Activated T-cell treated with anti-CD3 and anti-CD28 coated beads, Interleukin-2, amount 50 U/mL, for 72 hours (primary cell): ENCODE data around the gene CCDC8. TPM values are rescaled to one million over a fixed set of nuclear protein-coding genes. Genes with fewer than 3 reads are reported as not detected.

ENCODE experiments used
- ATAC-seq, 2 donors: fragments of 150-1000 bp; cut with Tn5 transposase; replicated peaks in 1 of 2; 2 replicates each; pipeline ENCODE4 v1.10.0; 2021; ENCODE audit warnings: moderate library complexity in 2 of 2, mild to moderate bottlenecking in 1 of 2
- DNase-seq, 2 donors: peaks; one replicate each; pipeline ENCODE4 v3.0.0; 2021 to 2022; ENCODE audit warnings: mixed read lengths in 1 of 2
- H3K27ac Mint-ChIP-seq: one replicate; pipeline ENCODE4 v1.8.0; 2022; ENCODE audit warnings: mild to moderate bottlenecking, moderate library complexity, mixed read lengths
- H3K27me3 Mint-ChIP-seq: one replicate; pipeline ENCODE4 v1.8.0; 2022; ENCODE audit warnings: low read depth, mixed read lengths
- H3K36me3 Mint-ChIP-seq, 2 donors: one replicate each; pipeline ENCODE4 v1.8.0; 2022; ENCODE audit warnings: mixed read lengths in 2 of 2, mild to moderate bottlenecking in 1 of 2; ENCODE audit not compliant: insufficient read depth in 2 of 2
- H3K4me1 Mint-ChIP-seq: one replicate; pipeline ENCODE4 v1.8.0; 2022; ENCODE audit warnings: low read depth, mixed read lengths
- H3K4me3 Mint-ChIP-seq, 2 donors: one replicate each; pipeline ENCODE4 v1.8.0; 2022; ENCODE audit warnings: mild to moderate bottlenecking in 2 of 2, mixed read lengths in 2 of 2, moderate library complexity in 2 of 2
- H3K9me3 Mint-ChIP-seq, 2 donors: one replicate each; pipeline ENCODE4 v1.8.0; 2022; ENCODE audit warnings: mixed read lengths in 2 of 2
- total RNA-seq, 2 donors: library from RNA; stranded (reverse); gene quantifications; one replicate each; pipeline ENCODE4 v1.2.3, GENCODE V29; 2022

CCDC8 gene, protein sequence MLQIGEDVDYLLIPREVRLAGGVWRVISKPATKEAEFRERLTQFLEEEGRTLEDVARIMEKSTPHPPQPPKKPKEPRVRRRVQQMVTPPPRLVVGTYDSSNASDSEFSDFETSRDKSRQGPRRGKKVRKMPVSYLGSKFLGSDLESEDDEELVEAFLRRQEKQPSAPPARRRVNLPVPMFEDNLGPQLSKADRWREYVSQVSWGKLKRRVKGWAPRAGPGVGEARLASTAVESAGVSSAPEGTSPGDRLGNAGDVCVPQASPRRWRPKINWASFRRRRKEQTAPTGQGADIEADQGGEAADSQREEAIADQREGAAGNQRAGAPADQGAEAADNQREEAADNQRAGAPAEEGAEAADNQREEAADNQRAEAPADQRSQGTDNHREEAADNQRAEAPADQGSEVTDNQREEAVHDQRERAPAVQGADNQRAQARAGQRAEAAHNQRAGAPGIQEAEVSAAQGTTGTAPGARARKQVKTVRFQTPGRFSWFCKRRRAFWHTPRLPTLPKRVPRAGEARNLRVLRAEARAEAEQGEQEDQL
- total RNA-seq: not detected

DNA sequence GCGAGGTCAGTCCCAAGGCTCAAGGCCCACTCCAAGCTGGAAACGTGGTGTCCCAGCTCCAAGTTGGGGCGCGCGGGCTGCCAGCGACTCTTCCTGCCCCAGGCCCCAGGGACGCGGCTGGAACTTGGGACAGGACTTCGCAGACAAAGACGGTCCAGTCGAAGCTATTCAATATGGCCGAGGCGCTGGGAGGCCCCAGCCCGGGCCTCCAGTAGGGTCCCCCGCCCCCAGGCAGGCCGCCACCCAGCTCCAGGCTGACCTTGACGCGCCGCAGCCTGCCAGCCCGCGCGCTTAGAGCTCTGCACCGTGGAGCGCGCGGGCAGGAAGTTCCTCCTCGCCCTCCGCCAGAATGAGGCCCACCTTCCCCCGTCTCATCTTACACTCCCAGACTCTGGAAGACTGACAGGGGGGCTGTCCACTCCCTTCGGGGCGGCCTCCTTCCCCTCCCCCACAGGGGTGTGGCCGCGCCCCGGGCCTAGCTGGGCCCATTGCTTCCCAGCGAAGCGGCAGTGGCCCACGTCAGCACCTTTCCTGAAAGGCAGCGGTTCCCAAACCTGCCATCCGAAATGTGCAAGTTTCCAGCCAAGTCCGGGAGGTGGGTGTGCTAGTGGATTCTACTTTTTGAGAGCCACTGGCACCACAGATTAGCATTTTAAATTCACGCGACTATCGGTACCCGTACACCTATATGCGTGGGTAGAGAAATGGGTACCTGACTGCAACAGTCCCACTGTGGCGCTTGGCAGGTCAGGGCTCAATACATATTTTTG lies at the start of gene CCDC8:
Gene CCDC8, minus strand, starts transcription at position 303 of the 770 bp plus-strand sequence. CDS start 754 bp downstream, outside the sequence.
- no peak for DNase-seq
- no peaks in the 10 kb centered on the region for H3K9me3 Mint-ChIP-seq
- peaks cover 74% of the 10 kb centered on the region for H3K27me3 Mint-ChIP-seq
- H3K27ac Mint-ChIP-seq: no peak within 1 kb of the TSS
- H3K4me1 Mint-ChIP-seq: peaks cover 28% of the 10 kb centered on the region
- no peak within 1 kb of the TSS for H3K4me3 Mint-ChIP-seq
- ATAC-seq: no peak
- no peaks in the 10 kb centered on the region for H3K36me3 Mint-ChIP-seq

DNA sequence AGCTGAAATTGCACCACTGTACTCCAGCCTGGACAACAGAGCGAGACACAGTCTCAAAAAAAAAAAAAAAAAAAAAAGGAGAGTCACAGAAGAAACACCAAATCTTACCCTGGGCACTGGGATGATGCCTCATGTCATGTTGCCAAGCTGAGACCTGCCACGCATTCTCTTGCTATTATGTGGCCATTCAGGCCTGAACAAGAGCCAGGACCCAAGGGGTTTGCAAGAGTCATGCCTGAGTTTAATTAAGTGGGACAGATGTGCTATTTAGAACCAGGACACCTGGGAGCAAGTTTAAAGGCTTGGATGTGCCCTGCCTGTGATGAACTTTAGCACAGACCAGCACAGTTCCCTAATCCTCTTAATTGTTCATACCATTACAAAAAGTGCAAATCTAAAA lies 48.2 kb upstream of the CCDC8 start:
- Mint-ChIP-seq H3K9me3 (no peaks in the 10 kb centered on the region), H3K27ac (no peak overlapping the region), H3K4me1 (peaks cover 2% of the 10 kb centered on the region), H3K27me3 (peaks cover 27% of the 10 kb centered on the region), H3K4me3 (no peak overlapping the region), H3K36me3 (no peaks in the 10 kb centered on the region)
- ATAC-seq (no peak), DNase-seq (no peak)

DNA sequence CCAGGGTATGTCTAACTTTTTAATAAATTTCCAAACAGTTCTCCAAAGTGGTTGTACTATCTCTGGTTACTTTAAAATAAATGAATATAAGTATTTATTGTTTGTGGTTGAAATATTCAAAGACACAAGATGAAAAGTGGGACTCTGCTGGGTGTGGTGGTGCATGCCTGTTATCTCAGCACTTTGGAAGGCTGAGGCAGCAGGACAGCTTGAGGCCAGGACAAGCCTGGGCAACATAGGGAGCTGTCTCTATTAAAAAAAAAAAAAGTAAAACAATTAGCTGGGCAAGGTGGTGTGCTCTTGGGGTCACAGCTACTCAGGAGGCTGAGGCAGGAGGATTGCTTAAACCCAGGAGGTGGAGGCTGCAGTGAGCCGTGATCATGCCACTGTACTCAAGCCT lies 47.6 kb upstream of the CCDC8 start:
- DNase-seq (no peak), ATAC-seq (no peak)
- Mint-ChIP-seq H3K4me1 (no peaks in the 10 kb centered on the region), H3K27ac (no peak overlapping the region), H3K36me3 (no peaks in the 10 kb centered on the region), H3K27me3 (peaks cover 30% of the 10 kb centered on the region), H3K9me3 (no peaks in the 10 kb centered on the region), H3K4me3 (no peak overlapping the region)

DNA sequence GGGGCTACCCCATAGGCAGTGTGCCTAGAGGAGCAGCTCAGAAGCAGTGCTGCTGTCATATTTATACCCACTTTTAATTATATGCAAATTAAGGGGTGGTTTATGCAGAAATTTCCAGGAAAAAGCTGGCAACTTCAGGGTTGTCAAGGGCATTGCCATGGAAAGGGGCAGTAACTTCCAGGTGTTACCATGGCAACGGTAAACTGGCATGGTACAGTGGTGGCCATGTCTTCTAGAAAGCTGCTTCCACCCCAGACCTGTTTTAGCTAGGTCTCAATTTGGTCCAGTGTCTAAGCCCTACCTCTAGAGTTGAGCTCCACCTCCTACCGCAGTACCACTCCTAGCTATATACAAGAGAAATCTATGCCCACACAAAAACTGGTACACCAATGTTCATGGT lies 46.7 kb upstream of the CCDC8 start:
- no peak for ATAC-seq
- H3K4me1 Mint-ChIP-seq: no peaks in the 10 kb centered on the region
- no peak for DNase-seq
- no peaks in the 10 kb centered on the region for H3K36me3 Mint-ChIP-seq
- no peaks in the 10 kb centered on the region for H3K9me3 Mint-ChIP-seq
- no peak overlapping the region for H3K4me3 Mint-ChIP-seq
- H3K27me3 Mint-ChIP-seq: peaks cover 25% of the 10 kb centered on the region
- H3K27ac Mint-ChIP-seq: no peak overlapping the region

DNA sequence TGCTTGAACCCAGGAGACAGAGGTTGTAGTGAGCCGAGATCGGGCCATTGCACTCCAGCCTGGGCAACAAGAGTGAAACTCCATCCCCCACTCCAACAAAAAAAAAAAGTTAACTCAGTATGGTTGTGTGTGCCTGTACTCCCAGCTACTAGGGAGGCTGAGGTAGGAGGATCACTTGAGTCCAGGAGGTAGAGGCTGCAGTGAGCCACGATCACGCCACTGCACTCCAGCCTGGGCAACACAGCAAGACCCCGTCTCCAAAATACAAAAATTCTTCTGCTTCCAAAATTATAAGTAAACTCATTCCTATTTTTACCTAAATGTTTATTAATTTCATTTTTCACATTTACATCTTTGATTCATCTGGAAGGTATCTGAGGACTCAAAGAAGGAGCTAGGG lies 43.6 kb upstream of the CCDC8 start:
- Mint-ChIP-seq H3K27ac (no peak overlapping the region), H3K4me3 (no peak overlapping the region), H3K36me3 (no peaks in the 10 kb centered on the region), H3K4me1 (no peaks in the 10 kb centered on the region), H3K9me3 (no peaks in the 10 kb centered on the region), H3K27me3 (peaks cover 17% of the 10 kb centered on the region)
- ATAC-seq: no peak
- no peak for DNase-seq

DNA sequence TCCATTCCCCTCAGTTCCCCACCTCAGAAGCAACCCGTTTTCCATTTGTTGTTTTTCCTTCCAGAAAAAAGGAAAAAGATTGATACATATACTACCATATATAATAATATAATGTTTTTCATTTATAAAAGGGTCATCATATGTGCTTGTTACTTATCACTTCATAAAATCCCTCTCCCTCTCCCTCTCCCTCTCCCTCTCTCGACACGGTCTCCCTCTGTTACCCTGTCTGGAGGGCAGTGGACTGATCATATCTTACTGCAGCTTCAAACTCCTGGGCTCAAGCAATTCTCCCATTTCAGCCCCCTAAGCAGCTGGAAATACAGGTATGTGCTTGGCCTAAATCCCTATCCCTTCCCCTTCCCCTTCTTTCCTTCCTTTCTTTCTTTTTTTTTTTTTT lies 40.9 kb upstream of the CCDC8 start:
- Mint-ChIP-seq H3K27ac (no peak overlapping the region), H3K9me3 (peaks cover 0 to 6% of the 10 kb centered on the region in 2 donors), H3K36me3 (no peaks in the 10 kb centered on the region), H3K4me3 (no peak overlapping the region), H3K27me3 (peaks cover 28% of the 10 kb centered on the region), H3K4me1 (no peaks in the 10 kb centered on the region)
- ATAC-seq (no peak), DNase-seq (no peak)

DNA sequence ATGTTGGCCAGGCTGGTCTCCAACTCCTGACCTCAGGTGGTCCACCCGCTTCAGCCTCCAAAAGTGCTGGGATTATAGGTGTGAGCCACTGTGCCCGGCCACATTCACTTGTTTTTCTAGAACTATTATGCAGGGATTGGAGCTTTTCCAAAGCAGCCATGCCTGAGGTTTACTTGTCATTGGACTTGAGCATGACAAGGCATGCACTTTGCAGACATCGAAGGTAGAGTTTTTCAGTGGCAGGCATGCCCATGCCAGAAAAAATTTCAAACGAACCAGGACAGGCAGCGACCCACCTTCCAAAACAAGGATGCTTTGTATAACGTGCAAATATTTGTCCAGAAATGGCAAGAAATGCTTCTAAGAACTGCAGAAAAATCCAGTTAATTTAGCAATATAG lies 40.3 kb upstream of the CCDC8 start:
- ATAC-seq (no peak), DNase-seq (no peak)
- Mint-ChIP-seq H3K27me3 (peaks cover 28% of the 10 kb centered on the region), H3K4me3 (no peak overlapping the region), H3K9me3 (peaks cover 0 to 6% of the 10 kb centered on the region in 2 donors), H3K27ac (no peak overlapping the region), H3K36me3 (no peaks in the 10 kb centered on the region), H3K4me1 (no peaks in the 10 kb centered on the region)

DNA sequence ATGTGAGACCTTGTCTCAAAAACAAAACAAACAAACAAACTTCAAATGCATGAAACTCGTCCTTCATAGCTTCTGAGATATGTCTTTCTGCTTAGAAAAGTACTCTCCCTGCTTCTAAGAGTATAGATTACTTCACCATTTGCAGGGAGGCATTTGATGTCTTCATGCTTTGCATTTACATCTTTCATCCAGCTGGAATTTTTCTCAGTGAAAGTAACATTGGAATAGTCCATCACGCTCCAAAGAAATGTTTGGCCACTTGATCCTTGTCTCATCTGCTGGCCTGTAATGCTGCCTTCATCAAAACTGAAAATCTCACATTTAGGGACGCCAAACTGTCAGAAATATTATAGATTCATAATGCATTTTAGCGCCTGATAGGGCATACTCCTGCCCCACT lies 38.8 kb upstream of the CCDC8 start:
- Mint-ChIP-seq H3K27me3 (peaks cover 32% of the 10 kb centered on the region), H3K36me3 (no peaks in the 10 kb centered on the region), H3K4me3 (no peak overlapping the region), H3K9me3 (peaks cover 0 to 6% of the 10 kb centered on the region in 2 donors), H3K4me1 (no peaks in the 10 kb centered on the region), H3K27ac (no peak overlapping the region)
- DNase-seq (no peak), ATAC-seq (no peak)

DNA sequence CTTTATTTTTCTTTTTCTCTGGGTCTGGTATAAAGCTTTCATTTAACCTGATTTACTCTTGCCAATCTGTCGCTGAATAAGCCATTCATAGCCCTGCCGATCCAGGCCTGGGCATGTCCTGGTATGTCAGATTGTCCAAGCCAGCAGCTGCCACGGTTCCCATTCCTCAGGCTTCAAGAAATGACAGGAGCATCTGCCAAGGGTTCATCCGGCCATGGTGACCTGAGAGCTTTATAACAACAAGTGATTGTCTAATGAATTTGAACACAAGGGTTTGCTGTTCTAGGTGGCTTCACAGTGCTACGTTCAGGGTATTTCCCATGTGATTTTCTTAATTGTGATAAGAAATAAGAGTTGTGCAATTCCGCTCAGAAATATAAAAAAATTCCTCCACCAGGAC lies 38.0 kb upstream of the CCDC8 start:
- DNase-seq: no peak
- no peaks in the 10 kb centered on the region for H3K4me1 Mint-ChIP-seq
- H3K4me3 Mint-ChIP-seq: no peak overlapping the region
- peaks cover 0 to 6% of the 10 kb centered on the region in 2 donors for H3K9me3 Mint-ChIP-seq
- no peak overlapping the region for H3K27ac Mint-ChIP-seq
- H3K36me3 Mint-ChIP-seq: no peaks in the 10 kb centered on the region
- no peak for ATAC-seq
- peaks cover 29% of the 10 kb centered on the region for H3K27me3 Mint-ChIP-seq

DNA sequence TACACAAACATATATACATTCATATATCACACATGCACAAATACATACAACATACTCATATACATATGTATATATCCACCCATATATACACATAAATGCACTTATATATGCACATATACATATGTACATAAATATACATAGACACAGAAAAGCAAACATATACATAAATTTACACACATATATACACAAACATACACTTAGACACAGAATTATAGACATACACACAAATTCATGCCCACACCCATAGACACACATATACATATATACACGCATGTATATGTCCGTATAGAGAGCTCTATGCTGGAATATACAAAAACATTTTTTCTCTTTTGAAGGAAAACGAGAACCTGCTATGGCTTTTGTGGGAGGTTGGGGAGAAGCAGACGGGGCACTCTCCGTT lies 37.4 kb upstream of the CCDC8 start:
- Mint-ChIP-seq H3K36me3 (no peaks in the 10 kb centered on the region), H3K9me3 (peaks cover 0 to 6% of the 10 kb centered on the region in 2 donors), H3K27me3 (peaks cover 26% of the 10 kb centered on the region), H3K4me1 (no peaks in the 10 kb centered on the region), H3K27ac (no peak overlapping the region), H3K4me3 (no peak overlapping the region)
- no peak for DNase-seq
- no peak for ATAC-seq

DNA sequence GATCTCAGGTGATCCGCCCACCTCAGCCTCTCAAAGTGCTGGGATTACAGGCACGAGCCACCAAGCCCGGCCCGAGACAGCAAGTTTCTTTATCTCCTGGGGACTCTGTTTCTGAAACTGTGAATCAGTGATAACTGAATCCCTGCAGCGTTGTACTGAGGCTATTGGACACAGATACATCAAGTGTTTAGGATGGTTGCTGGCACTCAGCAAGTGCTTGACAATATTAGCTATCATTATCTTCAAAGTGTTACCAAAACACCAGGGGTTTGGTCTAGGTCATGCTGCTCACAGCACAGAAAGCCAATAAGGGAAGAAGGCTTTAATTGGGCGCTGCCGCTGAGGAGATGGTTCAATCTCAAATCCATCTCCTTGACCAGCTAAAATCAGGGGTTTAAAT lies 35.9 kb upstream of the CCDC8 start:
- DNase-seq (no peak), ATAC-seq (no peak)
- peaks cover 26% of the 10 kb centered on the region for H3K27me3 Mint-ChIP-seq
- H3K4me3 Mint-ChIP-seq: no peak overlapping the region
- no peak overlapping the region for H3K27ac Mint-ChIP-seq
- no peaks in the 10 kb centered on the region for H3K4me1 Mint-ChIP-seq
- H3K36me3 Mint-ChIP-seq: no peaks in the 10 kb centered on the region
- peaks cover 0 to 6% of the 10 kb centered on the region in 2 donors for H3K9me3 Mint-ChIP-seq

DNA sequence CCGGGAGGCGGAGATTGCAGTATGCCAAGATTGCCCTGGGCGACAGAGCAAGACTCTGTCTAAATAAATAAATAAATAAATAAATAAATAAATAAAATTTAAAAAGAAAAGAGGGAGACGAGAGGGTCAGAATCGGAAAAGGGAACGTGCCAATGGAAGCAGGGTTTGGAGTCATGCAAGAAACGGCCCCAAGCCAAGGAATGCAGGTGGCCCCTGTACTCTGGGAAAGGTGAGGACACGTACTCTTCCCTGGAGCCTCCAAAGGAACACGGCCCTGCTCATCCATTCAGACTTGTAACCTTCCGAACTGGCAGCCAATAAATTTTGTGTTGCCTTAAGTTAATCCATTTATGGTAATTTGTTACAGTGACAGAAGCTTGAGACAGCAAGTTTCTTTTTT lies 35.2 kb upstream of the CCDC8 start:
- Mint-ChIP-seq H3K27ac (no peak overlapping the region), H3K36me3 (no peaks in the 10 kb centered on the region), H3K4me1 (no peaks in the 10 kb centered on the region), H3K4me3 (no peak overlapping the region), H3K9me3 (peaks cover 0 to 6% of the 10 kb centered on the region in 2 donors), H3K27me3 (peaks cover 23% of the 10 kb centered on the region)
- no peak for DNase-seq
- no peak for ATAC-seq

DNA sequence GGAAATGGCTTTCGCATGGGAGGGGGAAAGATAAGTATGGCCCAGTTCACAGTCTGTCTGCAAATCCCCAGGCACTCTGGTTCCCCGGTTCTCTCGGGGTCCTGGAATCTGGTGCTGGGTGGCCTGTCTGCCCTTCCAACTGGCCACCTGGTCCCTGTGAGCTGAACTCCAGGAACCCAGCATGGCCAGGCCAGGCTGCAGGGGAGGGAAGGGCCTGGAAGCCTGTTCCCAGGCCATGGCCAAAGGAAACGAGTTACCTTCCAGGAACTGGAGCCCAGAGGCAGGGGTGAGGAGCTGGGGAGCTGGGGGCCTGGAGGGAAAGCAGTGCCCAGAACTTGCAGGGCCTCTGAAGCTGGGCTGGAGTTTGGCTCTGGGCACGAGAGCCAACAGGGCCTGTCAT lies 34.5 kb upstream of the CCDC8 start:
- ATAC-seq: no peak

More for the DNA sequence above, 34.5 kb upstream of the CCDC8 start:
- no peak for DNase-seq
- Mint-ChIP-seq H3K36me3 (no peaks in the 10 kb centered on the region), H3K4me3 (no peak overlapping the region), H3K27ac (no peak overlapping the region), H3K4me1 (no peaks in the 10 kb centered on the region), H3K9me3 (peaks cover 0 to 6% of the 10 kb centered on the region in 2 donors), H3K27me3 (peaks cover 19% of the 10 kb centered on the region)
